NB4 (cell line): ENCODE data around the gene MCUB.

ENCODE experiments used
- MYC ChIP-seq: IDR thresholded peaks from 2 replicates; pipeline ENCODE4 v1.6.1; 2011; ENCODE audit warnings: low read depth, low read length
- POLR2A ChIP-seq: IDR thresholded peaks from 2 replicates; pipeline ENCODE4 v1.6.1; 2011; ENCODE audit warnings: mild to moderate bottlenecking; ENCODE audit not compliant: insufficient read length; ENCODE audit errors: extremely low read depth
- TF ChIP-seq, protein P1 (sequence below): IDR thresholded peaks from 2 replicates; pipeline ENCODE4 v1.6.1; 2011; ENCODE audit warnings: low read depth, low read length
- TF ChIP-seq, protein P2 (sequence below): IDR thresholded peaks from one replicate; pipeline ENCODE4 v1.5.1; 2012; ENCODE audit warnings: low read depth, low read length

DNA sequence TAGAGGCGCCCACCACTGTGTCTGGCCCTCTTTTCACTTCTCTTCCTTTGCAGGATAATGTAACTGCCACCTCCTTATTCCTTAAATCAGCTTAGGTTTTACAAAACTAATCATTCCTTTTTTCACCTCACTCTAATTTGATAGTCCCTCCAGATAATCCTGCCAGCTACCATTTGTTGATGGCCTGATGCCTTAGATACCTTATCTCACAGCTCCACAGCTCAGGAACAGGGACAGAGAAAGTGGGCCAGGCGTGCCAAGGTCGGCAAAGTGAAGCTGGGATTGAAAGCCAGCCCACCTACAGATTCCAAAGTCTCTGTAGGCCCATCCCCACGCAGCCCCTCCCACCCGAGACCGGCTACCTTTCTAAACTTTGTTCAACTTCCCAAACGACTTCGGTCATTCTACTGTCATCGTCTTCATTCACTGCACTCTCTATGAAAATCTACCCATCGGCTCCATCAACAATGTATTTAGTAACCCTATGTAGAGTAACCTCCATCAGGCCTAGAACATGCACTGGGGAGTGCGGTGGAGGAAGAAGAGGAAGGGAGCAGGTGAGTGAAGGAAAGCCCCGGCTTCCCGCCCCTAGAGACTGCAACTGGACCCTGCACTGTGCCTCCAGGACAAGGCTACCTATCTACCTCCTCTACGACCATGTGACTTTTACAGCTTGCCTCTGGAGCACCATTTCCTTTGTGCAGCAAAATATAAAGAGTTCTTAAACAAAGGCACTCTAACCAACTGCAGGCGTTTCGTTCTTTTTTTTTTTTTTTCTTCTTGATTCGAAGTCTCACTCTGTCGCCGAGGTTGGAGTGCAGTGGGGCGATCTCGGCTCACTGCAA, 141.7 kb downstream of the MCUB start:
- TF ChIP-seq, protein P1, sequence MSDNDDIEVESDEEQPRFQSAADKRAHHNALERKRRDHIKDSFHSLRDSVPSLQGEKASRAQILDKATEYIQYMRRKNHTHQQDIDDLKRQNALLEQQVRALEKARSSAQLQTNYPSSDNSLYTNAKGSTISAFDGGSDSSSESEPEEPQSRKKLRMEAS, result no peak
- TF ChIP-seq, protein P2, sequence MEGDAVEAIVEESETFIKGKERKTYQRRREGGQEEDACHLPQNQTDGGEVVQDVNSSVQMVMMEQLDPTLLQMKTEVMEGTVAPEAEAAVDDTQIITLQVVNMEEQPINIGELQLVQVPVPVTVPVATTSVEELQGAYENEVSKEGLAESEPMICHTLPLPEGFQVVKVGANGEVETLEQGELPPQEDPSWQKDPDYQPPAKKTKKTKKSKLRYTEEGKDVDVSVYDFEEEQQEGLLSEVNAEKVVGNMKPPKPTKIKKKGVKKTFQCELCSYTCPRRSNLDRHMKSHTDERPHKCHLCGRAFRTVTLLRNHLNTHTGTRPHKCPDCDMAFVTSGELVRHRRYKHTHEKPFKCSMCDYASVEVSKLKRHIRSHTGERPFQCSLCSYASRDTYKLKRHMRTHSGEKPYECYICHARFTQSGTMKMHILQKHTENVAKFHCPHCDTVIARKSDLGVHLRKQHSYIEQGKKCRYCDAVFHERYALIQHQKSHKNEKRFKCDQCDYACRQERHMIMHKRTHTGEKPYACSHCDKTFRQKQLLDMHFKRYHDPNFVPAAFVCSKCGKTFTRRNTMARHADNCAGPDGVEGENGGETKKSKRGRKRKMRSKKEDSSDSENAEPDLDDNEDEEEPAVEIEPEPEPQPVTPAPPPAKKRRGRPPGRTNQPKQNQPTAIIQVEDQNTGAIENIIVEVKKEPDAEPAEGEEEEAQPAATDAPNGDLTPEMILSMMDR, result no peak
- TF ChIP-seq POLR2A, result no peak
- TF ChIP-seq MYC, result no peak
